GM13976 (cell line): ENCODE measurements around the gene YTHDF1.
"Not testable (repeated sequence)": the region's sequence is repeated elsewhere in the genome, so short reads cannot be mapped to it uniquely, and the experiment has no call there.

Source experiments
- DNase-seq: peaks from one replicate; pipeline ENCODE4 v3.0.0; 2012; ENCODE audit warnings: low spot score
- in situ Hi-C: fragments of 300-500 bp; cut with MboI; formaldehyde crosslinking; loops from one replicate; pipeline ENCODE4 v1.12.0; 2022; ENCODE audit warnings: low sequenced_read_pairs, mixed read lengths, inconsistent platforms; ENCODE audit not compliant: unreplicated experiment
- TF ChIP-seq, protein P1 (sequence below): IDR thresholded peaks from 2 replicates; pipeline ENCODE4 v1.5.1; 2012; ENCODE audit warnings: borderline replicate concordance, mild to moderate bottlenecking; ENCODE audit not compliant: insufficient read depth; ENCODE audit errors: extremely low read depth, missing control alignments, control extremely low read depth

Gene YTHDF1

DNA sequence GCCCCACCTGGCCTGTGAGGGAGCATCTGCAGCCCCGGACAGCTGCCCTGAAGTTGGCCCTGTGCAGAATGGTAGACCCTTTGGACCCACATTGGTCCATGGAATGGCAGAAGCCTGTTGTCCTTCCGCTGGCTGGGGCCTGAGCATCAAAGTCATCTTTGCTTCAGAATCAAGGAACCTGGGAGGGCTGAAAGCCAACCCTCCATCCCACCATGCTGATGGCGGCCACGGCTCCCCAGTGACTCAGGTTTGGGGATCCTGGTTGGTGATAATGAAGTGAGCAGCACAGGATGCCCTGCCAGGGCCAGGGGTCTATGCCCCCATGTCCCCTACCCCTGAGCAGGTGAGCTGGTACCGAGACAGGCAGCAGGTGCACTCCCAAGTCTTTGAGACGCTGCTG, 52.8 kb downstream of the YTHDF1 start:
- TF ChIP-seq, protein P1, sequence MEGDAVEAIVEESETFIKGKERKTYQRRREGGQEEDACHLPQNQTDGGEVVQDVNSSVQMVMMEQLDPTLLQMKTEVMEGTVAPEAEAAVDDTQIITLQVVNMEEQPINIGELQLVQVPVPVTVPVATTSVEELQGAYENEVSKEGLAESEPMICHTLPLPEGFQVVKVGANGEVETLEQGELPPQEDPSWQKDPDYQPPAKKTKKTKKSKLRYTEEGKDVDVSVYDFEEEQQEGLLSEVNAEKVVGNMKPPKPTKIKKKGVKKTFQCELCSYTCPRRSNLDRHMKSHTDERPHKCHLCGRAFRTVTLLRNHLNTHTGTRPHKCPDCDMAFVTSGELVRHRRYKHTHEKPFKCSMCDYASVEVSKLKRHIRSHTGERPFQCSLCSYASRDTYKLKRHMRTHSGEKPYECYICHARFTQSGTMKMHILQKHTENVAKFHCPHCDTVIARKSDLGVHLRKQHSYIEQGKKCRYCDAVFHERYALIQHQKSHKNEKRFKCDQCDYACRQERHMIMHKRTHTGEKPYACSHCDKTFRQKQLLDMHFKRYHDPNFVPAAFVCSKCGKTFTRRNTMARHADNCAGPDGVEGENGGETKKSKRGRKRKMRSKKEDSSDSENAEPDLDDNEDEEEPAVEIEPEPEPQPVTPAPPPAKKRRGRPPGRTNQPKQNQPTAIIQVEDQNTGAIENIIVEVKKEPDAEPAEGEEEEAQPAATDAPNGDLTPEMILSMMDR, result no peak
- no peak for DNase-seq
- in situ Hi-C loops, result loop anchor here (10.0 kb wide), 1 partner anchor 88 kb away; no protein-coding TSS in a partner anchor

DNA sequence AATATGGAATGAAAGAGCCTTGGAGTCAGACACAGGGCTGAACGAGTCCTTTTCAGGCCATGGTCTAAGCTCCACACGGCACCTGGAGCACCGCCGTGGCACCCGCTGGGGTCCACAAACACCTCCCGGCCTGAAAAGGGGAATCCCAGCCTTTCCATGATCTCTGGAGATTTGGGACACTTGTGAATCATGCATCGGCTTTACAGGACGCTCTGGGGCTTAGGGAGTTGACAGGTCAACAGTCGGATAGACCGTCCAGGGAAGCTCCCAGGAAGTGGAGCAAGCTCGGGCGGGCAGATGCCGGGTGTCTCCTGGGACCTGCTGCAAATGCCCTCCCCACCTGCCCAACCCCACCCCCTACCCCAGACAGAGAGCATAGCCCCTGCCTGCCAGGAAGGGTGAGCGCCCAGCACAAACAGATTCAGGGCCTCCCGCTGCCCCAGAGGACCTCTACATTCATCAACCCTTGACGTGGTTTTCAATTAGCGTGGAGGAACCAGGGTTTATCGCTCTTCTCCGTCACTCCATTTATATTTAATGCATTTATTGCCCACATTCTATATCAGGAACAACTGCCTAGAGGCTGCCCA, 53.6 kb downstream of the YTHDF1 start:
- DNase-seq, result no peak
- in situ Hi-C loops, result loop anchor here (10.0 kb wide), 1 partner anchor 88 kb away; no protein-coding TSS in a partner anchor
- TF ChIP-seq, protein P1, result no peak

DNA sequence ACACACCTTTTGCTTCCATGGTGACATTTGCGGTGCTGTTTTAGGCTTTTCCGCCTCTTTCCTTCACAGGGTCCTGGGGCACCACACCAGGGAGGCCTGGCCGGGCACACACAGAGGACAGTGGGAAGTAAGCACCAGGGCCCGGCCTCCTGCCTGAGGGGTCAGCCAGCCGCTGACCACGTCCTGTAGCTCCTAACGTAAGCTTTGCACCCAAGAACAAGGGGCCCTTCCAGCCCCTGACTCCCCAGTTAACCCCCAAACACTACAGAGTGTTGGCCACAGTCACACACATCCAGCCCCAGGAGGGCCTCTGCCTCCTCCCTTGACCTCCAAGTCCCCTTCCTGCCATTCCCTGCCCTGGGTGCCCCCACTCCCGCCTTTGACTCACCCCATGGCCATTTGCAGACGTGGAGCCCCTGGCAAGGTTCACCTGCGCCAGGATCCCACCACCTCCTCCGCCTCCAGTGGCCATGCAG, 54.7 kb downstream of the YTHDF1 start:
- in situ Hi-C loops, result loop anchor here (10.0 kb wide), 1 partner anchor 86 kb away; no protein-coding TSS in a partner anchor
- no peak for DNase-seq
- TF ChIP-seq, protein P1, result no peak

DNA sequence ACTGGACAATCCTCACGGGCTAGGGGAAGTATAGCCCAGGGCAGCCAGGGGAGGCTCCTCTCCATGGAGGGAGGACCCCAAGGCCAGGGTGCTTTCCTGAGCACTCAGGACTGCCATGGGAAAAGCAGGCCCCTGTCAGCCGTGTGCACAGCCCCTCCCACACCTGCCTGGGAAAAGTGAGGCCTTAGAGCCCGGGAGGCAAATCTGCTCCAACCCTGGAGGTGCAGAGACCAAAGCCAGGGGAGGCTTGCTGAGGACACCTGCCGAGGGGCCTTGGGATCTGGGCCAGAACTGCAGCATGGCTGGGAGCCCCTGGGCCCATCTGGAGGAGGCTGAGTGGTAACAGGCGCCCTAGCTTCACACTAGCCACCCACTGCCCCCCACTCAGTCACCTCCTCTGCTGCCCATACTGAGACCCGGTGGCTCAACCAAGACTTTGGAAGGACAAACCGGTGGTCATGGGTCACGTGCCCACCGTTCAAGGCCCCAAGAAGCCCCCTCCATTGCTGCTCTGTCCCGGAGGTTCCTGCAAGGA, 55.2 kb downstream of the YTHDF1 start:
- TF ChIP-seq, protein P1, result no peak
- in situ Hi-C loops, result loop anchor here (10.0 kb wide), 1 partner anchor 86 kb away; no protein-coding TSS in a partner anchor
- DNase-seq, result no peak

- TF ChIP-seq, protein P1, result no peak
- in situ Hi-C loops, result loop anchor here (10.0 kb wide), 1 partner anchor 85 kb away; no protein-coding TSS in a partner anchor
- no peak for DNase-seq
These were observed 55.9 kb downstream of the YTHDF1 start for GRCh38 chr20:63159826-63160640.

DNA sequence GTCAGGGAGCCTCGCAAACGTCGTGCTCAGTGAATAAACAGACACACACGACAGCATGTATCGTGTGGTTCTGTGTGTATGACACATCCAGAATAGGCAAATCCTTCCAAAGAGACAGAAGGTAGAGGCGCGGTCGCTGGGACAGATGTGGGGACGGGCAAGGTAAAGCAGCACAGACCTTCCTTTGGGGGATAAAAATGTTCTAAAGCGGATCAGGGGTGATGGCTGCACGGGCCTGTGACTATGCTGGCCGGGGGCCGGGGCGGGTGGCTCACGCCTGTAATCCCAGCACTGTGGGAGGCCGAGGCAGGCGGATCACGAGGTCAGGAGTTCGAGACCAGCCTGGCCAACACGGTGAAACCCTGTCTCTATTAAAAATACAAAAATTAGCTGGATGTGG, 56.7 kb downstream of the YTHDF1 start:
- DNase-seq, in situ Hi-C loops: not testable (repeated sequence)
